SU-DHL-6 (cell line): ENCODE measurements around the gene LBHD1.

Source experiments
- H2AFZ ChIP-seq: fragments of 200-600 bp; sonication (generic); 2 replicates; pipeline ENCODE4 v1.6.1; 2014; ENCODE audit warnings: low read depth, mild to moderate bottlenecking, moderate library complexity, mixed read lengths, antibody characterized with exemption, low read length; ENCODE audit not compliant: severe bottlenecking
- H3F3A ChIP-seq: fragments of 200-600 bp; shearing (Covaris generic); 2 replicates; pipeline ENCODE4 v1.6.0; 2016; ENCODE audit warnings: antibody characterized with exemption, mild to moderate bottlenecking; ENCODE audit not compliant: insufficient read depth
- H3K27ac ChIP-seq: fragments of 200-600 bp; sonication (generic); 2 replicates; pipeline ENCODE4 v1.5.1; 2016; ENCODE audit warnings: low read depth, mild to moderate bottlenecking, low read length, moderate library complexity, mixed read lengths
- H3K27me3 ChIP-seq: fragments of 200-600 bp; sonication (generic), shearing (Covaris generic); 2 replicates; pipeline ENCODE4 v1.6.0; 2014; ENCODE audit warnings: mild to moderate bottlenecking, low read length
- H3K36me3 ChIP-seq: fragments of 200-600 bp; sonication (generic); 2 replicates; pipeline ENCODE4 v1.6.1; 2014; ENCODE audit warnings: mild to moderate bottlenecking, low read length, mixed read lengths
- H3K4me2 ChIP-seq: fragments of 300-600, 200-600 bp; shearing (Covaris generic), sonication (generic); 2 replicates; pipeline ENCODE4 v1.6.0; 2014; ENCODE audit warnings: low read length, low read depth, mild to moderate bottlenecking; ENCODE audit not compliant: poor library complexity, severe bottlenecking
- H3K4me3 ChIP-seq: fragments of 200-600 bp; sonication (generic); 2 replicates; pipeline ENCODE4 v1.5.1; 2014; ENCODE audit warnings: antibody characterized with exemption, low read length, mild to moderate bottlenecking, mixed read lengths; ENCODE audit not compliant: insufficient read depth, poor library complexity, severe bottlenecking
- H3K79me2 ChIP-seq: fragments of 200-600 bp; sonication (generic); 2 replicates; pipeline ENCODE4 v1.6.1; 2014; ENCODE audit warnings: mild to moderate bottlenecking, low read length, moderate library complexity; ENCODE audit not compliant: insufficient read depth
- H3K9ac ChIP-seq: fragments of 200-600 bp; sonication (generic); 2 replicates; pipeline ENCODE4 v1.7.0; 2014; ENCODE audit warnings: mild to moderate bottlenecking, low read length
- H3K9me2 ChIP-seq: fragments of 200-600 bp; sonication (generic); replicated peaks from 2 replicates; pipeline ENCODE4 v1.6.1; 2014; ENCODE audit warnings: low read length; ENCODE audit not compliant: insufficient read depth
- H3K9me3 ChIP-seq: fragments of 200-600 bp; sonication (generic); 2 replicates; pipeline ENCODE4 v1.6.1; 2014; ENCODE audit warnings: low read length, mixed read lengths; ENCODE audit not compliant: insufficient read depth
- H4K20me1 ChIP-seq: fragments of 200-600 bp; sonication (generic); 2 replicates; pipeline ENCODE4 v1.6.1; 2014; ENCODE audit warnings: low read depth, mild to moderate bottlenecking, antibody characterized with exemption, low read length, moderate library complexity, mixed read lengths
- EZH2phosphoT487 ChIP-seq: fragments of 200-600 bp; sonication (generic), shearing (Covaris generic); conservative IDR thresholded peaks from 2 replicates; pipeline ENCODE4 v1.6.1; 2018; ENCODE audit warnings: mild to moderate bottlenecking, antibody characterized with exemption, low read length, moderate library complexity, mixed read lengths
- TF ChIP-seq, protein P1 (sequence below): fragments of 200-600 bp; sonication (generic); IDR thresholded peaks from one replicate; pipeline ENCODE4 v1.5.1; 2017; ENCODE audit warnings: antibody characterized with exemption, mild to moderate bottlenecking, low read length, moderate library complexity; ENCODE audit not compliant: insufficient read depth, poor library complexity, severe bottlenecking

Gene LBHD1

DNA sequence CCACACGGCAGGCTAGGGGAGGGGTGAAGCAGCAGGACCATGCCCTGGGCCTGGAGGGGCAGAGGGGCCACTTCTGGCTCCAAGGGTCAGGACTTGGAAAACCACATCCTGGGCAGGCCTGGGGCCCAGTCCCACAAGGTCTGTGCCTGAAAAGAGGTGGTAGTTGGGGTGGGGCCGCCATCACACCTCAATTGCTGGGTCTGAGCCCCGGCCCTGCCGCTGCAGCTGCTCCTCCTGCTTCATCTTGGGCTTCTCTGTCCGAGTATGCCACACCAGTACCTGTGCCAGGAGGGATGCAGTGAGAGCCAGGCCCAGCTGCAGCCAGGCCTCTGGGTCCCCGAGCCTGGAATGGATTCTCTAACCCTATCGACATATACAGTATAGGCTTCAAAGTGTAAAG, 56.5 kb downstream of the LBHD1 start:
- H2AFZ ChIP-seq: no peak overlapping the region
- no peak overlapping the region for H3K9ac ChIP-seq
- H3K27me3 ChIP-seq: no peaks in the 10 kb centered on the region
- H4K20me1 ChIP-seq: no peaks in the 10 kb centered on the region
- no peaks in the 10 kb centered on the region for H3K36me3 ChIP-seq
- H3K9me3 ChIP-seq: no peaks in the 10 kb centered on the region
- H3K4me3 ChIP-seq: no peak overlapping the region
- no peak overlapping the region for H3K27ac ChIP-seq
- peaks cover 21% of the 10 kb centered on the region for H3K79me2 ChIP-seq
- TF ChIP-seq, protein P1, sequence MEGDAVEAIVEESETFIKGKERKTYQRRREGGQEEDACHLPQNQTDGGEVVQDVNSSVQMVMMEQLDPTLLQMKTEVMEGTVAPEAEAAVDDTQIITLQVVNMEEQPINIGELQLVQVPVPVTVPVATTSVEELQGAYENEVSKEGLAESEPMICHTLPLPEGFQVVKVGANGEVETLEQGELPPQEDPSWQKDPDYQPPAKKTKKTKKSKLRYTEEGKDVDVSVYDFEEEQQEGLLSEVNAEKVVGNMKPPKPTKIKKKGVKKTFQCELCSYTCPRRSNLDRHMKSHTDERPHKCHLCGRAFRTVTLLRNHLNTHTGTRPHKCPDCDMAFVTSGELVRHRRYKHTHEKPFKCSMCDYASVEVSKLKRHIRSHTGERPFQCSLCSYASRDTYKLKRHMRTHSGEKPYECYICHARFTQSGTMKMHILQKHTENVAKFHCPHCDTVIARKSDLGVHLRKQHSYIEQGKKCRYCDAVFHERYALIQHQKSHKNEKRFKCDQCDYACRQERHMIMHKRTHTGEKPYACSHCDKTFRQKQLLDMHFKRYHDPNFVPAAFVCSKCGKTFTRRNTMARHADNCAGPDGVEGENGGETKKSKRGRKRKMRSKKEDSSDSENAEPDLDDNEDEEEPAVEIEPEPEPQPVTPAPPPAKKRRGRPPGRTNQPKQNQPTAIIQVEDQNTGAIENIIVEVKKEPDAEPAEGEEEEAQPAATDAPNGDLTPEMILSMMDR: no peak
- no peak for TF ChIP-seq EZH2phosphoT487
- H3F3A ChIP-seq: peaks cover 14% of the 10 kb centered on the region
- no peak overlapping the region for H3K4me2 ChIP-seq
- H3K9me2 ChIP-seq: no peaks in the 10 kb centered on the region

DNA sequence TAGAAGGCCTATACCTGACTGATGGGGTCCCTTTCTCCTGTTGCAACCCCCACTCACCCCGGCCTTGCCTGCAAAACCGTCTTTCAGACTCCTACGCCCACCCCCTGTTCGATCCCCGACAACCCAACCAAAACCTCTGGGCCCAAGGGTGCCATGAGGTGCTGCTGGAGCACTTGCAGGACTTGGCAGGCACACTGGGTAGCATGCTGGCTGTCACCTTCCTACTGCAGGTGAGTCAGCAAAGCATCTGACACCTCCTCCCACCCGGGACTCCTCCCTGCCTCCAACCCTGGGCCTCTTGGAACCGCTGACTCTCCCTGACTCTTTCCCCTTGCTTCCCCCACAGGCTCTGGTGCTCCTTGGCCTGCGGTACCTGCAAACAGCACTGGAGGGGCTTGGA, 57.8 kb downstream of the LBHD1 start:
- H3K79me2 ChIP-seq: peaks cover 15% of the 10 kb centered on the region; the same call in 1 of the 2 replicates
- no peak overlapping the region for H3K4me2 ChIP-seq
- H3K27me3 ChIP-seq: no peaks in the 10 kb centered on the region
- H3K36me3 ChIP-seq: no peaks in the 10 kb centered on the region
- no peaks in the 10 kb centered on the region for H3K9me3 ChIP-seq
- H3F3A ChIP-seq: peaks cover 14% of the 10 kb centered on the region
- no peaks in the 10 kb centered on the region for H4K20me1 ChIP-seq
- no peak overlapping the region for H2AFZ ChIP-seq
- H3K9ac ChIP-seq: no peak overlapping the region
- H3K27ac ChIP-seq: no peak overlapping the region
- TF ChIP-seq, protein P1: no peak
- no peak for TF ChIP-seq EZH2phosphoT487
- no peak overlapping the region for H3K4me3 ChIP-seq
- H3K9me2 ChIP-seq: no peaks in the 10 kb centered on the region

DNA sequence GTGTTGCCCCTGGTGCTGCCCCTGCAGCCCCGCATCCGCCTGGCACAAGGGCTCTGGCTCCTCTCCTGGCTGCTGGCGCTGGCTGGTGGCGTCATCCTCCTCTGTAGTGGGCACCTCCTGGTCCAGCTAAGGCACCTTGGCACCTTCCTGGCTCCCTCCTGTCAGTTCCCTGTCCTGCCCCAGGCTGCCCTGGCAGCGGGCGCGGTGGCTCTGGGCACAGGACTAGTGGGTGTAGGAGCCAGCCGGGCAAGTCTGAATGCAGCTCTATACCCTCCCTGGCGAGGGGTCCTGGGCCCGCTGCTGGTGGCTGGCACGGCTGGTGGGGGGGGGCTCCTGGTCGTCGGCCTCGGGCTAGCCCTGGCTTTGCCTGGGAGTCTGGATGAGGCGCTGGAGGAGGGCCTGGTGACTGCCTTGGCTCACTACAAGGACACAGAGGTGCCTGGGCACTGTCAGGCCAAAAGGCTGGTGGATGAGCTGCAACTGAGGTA, 58.7 kb downstream of the LBHD1 start:
- TF ChIP-seq EZH2phosphoT487: no peak
- TF ChIP-seq, protein P1: no peak
- Histone ChIP-seq H4K20me1 (no peaks in the 10 kb centered on the region), H2AFZ (no peak overlapping the region), H3K27ac (peak overlapping the region; percentile 88), H3K36me3 (no peaks in the 10 kb centered on the region), H3K4me3 (no peak overlapping the region), H3K9me2 (no peaks in the 10 kb centered on the region), H3K79me2 (peaks cover 12% of the 10 kb centered on the region; the same call in 1 of the 2 replicates), H3K4me2 (no peak overlapping the region), H3F3A (peaks cover 14% of the 10 kb centered on the region), H3K27me3 (no peaks in the 10 kb centered on the region), H3K9ac (no peak overlapping the region), H3K9me3 (no peaks in the 10 kb centered on the region)
